Mucosa of stomach (tissue), 1 donor: Measurements from ENCODE around the gene INSL3.

Experiments
- H3K27me3 ChIP-seq: one replicate; pipeline ENCODE4 v1.7.0; 2013; ENCODE audit warnings: mild to moderate bottlenecking, low read length; ENCODE audit not compliant: control insufficient read depth, insufficient read depth
- H3K36me3 ChIP-seq: one replicate; pipeline ENCODE4 v1.7.0; 2013; ENCODE audit warnings: low read length; ENCODE audit not compliant: control insufficient read depth, insufficient read depth
- H3K4me1 ChIP-seq: one replicate; pipeline ENCODE4 v1.7.0; 2013; ENCODE audit warnings: mild to moderate bottlenecking, low read length; ENCODE audit not compliant: control insufficient read depth, insufficient read depth
- H3K4me3 ChIP-seq: one replicate; pipeline ENCODE4 v1.7.0; 2013; ENCODE audit warnings: low read length
- H3K9ac ChIP-seq: one replicate; pipeline ENCODE4 v1.7.0; 2013; ENCODE audit warnings: mild to moderate bottlenecking, low read length, moderate library complexity
- H3K9me3 ChIP-seq: one replicate; pipeline ENCODE4 v1.7.0; 2013; ENCODE audit warnings: mild to moderate bottlenecking, low read length, moderate library complexity; ENCODE audit not compliant: control insufficient read depth
- donor health status: Pancreatic carcinoma.

The INSL3 gene

DNA sequence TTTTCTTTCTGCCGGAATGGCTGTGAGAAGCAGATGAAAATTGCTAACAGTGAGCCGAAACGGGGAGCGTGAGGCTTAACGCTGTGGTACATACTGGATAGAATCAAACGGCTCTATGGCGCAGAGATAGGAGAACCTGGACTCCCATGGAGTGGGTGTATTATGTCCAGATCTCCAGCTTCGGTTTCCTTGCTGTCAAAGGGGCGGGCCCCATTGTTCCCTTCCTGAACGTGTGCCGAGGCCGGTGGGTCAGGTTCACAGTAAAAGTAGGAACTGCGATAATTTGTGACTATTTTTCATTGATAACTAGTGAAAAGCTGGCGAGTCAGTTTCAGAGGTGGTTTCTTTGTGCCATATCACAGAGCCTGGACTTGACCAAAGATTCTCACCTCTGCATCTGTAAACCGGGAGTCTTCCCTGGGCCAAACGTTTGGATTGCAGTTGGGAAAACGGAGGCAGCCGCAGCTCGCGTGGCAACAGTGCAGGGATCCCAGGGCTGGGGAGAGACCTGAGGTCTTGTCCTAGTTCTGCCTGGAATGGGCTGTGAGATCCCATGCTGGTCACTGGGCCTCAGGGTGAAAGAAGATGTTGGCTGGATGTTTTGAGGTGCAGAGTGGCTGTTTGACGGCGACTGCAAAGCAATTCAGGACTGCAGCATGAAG, 39.1 kb upstream of the INSL3 start:
- no peaks in the 10 kb centered on the region for H3K9me3 ChIP-seq

GRCh38 chr19:17859533-17860330, 38.4 kb upstream of the INSL3 start, which contains the start of gene RPL18A:
RPL18A (plus strand) TSS chr19:17859910; CDS start chr19:17859957, 47 bp downstream.
- Histone ChIP-seq H3K9ac (peak within 1 kb of the TSS; percentile 90), H3K27me3 (no peaks in the 10 kb centered on the region), H3K4me3 (peak within 1 kb of the TSS; percentile 98), H3K36me3 (peaks cover 23% of the 10 kb centered on the region), H3K9me3 (no peaks in the 10 kb centered on the region), H3K4me1 (peaks cover 42% of the 10 kb centered on the region)

More for the DNA sequence above, 39.1 kb upstream of the INSL3 start:
- Histone ChIP-seq H3K27me3 (no peaks in the 10 kb centered on the region), H3K4me1 (peaks cover 49% of the 10 kb centered on the region), H3K36me3 (peaks cover 23% of the 10 kb centered on the region), H3K9ac (peak overlapping the region; percentile 90), H3K4me3 (peak overlapping the region; percentile 98)

GRCh38 chr19:17855280-17856152, 34.2 kb upstream of the INSL3 start:
- Histone ChIP-seq H3K27me3 (no peaks in the 10 kb centered on the region), H3K9ac (no peak overlapping the region)

DNA sequence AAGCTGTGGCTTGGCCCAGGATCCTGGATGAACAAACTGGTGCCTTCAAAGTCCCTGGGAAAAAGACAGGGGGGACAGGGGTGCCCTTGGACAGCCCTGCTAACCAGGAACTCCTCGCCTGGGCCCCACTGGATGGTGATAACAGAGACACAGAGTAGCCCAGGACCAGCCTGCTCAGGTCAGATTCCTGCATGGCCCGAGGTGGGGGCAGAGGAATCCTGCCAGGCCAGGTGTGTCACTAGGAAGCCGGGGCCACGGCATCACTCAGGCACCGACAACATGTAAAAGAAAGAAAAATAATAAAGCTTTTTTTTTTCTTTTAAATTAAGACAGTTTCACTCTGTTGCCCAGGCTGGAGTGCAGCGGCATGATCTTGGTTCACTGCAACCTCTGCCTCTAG, 32.7 kb upstream of the INSL3 start:
- Histone ChIP-seq H3K36me3 (no peaks in the 10 kb centered on the region), H3K9me3 (no peaks in the 10 kb centered on the region), H3K4me3 (no peak overlapping the region), H3K4me1 (no peaks in the 10 kb centered on the region), H3K9ac (no peak overlapping the region), H3K27me3 (no peaks in the 10 kb centered on the region)

More at GRCh38 chr19:17855280-17856152, 34.2 kb upstream of the INSL3 start:
- no peaks in the 10 kb centered on the region for H3K36me3 ChIP-seq
- no peaks in the 10 kb centered on the region for H3K4me1 ChIP-seq
- no peaks in the 10 kb centered on the region for H3K9me3 ChIP-seq
- no peak overlapping the region for H3K4me3 ChIP-seq

GRCh38 chr19:17848595-17849292, 27.4 kb upstream of the INSL3 start:
- no peak overlapping the region for H3K9ac ChIP-seq
- H3K4me1 ChIP-seq, result no peaks in the 10 kb centered on the region
- no peak overlapping the region for H3K4me3 ChIP-seq
- H3K36me3 ChIP-seq, result no peaks in the 10 kb centered on the region
- H3K27me3 ChIP-seq, result peaks cover 5% of the 10 kb centered on the region
- no peaks in the 10 kb centered on the region for H3K9me3 ChIP-seq

DNA sequence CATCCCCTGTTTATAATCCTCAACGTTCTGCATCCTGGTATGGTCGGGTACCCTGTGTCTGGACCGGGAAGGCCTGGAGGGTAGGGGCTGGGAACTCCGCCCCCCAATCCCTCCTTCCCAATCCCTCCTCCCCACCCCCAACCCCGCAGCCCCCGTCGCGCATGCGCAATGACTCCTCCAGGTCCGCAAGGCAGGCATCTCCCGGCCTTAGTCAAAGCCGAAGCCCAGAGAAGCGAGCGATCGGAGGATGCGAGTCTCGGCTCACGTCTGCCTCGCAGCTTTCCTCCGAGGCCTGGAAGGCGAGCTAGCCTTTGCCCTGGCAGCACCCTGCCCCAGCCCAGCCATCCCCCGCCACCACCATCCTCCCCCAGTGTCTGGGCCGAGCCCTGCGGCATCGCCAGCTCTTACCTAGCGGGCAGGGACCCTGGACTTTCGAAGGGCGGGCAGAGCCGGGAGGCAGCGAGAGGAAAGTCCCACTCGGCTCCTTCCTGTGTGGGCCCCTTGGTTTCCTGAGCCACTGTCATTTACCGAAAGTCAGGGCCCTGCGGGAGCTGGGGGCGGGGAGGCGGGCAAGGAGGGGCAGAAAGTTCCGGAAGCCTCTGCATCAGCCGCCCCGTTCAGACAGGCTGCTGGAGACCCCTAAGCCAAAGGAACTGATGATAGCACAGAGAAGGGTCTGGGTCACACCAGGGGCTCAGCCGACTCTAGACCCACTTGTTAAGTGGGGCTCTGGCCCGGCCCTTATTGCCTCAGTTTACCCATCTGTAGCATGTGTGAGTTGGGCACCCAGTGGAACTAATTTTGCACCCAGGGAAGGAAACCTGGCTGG, 26.4 kb upstream of the INSL3 start, which contains the start of gene JAK3:
JAK3 (minus strand) TSS at position 445 of the 829 bp plus-strand sequence. CDS start 3,565 bp downstream, outside the sequence.
- peak within 1 kb of the TSS; percentile 25 for H3K9ac ChIP-seq
- H3K27me3 ChIP-seq, result peaks cover 12% of the 10 kb centered on the region
- H3K4me1 ChIP-seq, result peaks cover under 1% of the 10 kb centered on the region
- no peaks in the 10 kb centered on the region for H3K36me3 ChIP-seq
- H3K4me3 ChIP-seq, result no peak within 1 kb of the TSS
- H3K9me3 ChIP-seq, result no peaks in the 10 kb centered on the region

- Histone ChIP-seq H3K4me1 (peaks cover 14% of the 10 kb centered on the region), H3K27me3 (peaks cover 19% of the 10 kb centered on the region), H3K36me3 (no peaks in the 10 kb centered on the region), H3K4me3 (no peak overlapping the region), H3K9me3 (no peaks in the 10 kb centered on the region), H3K9ac (no peak overlapping the region)
These were observed 24.8 kb upstream of the INSL3 start for GRCh38 chr19:17846146-17846545.

- peaks cover 16% of the 10 kb centered on the region for H3K4me1 ChIP-seq
- H3K36me3 ChIP-seq, result no peaks in the 10 kb centered on the region
- H3K27me3 ChIP-seq, result peaks cover 22% of the 10 kb centered on the region
- H3K4me3 ChIP-seq, result no peak overlapping the region
- no peaks in the 10 kb centered on the region for H3K9me3 ChIP-seq
- no peak overlapping the region for H3K9ac ChIP-seq
These were observed 22.7 kb upstream of the INSL3 start for GRCh38 chr19:17843908-17844490.

GRCh38 chr19:17843292-17843827, 22.0 kb upstream of the INSL3 start:
- Histone ChIP-seq H3K9ac (no peak overlapping the region), H3K36me3 (no peaks in the 10 kb centered on the region), H3K4me3 (no peak overlapping the region), H3K9me3 (no peaks in the 10 kb centered on the region), H3K4me1 (peaks cover 16% of the 10 kb centered on the region), H3K27me3 (peaks cover 22% of the 10 kb centered on the region)

DNA sequence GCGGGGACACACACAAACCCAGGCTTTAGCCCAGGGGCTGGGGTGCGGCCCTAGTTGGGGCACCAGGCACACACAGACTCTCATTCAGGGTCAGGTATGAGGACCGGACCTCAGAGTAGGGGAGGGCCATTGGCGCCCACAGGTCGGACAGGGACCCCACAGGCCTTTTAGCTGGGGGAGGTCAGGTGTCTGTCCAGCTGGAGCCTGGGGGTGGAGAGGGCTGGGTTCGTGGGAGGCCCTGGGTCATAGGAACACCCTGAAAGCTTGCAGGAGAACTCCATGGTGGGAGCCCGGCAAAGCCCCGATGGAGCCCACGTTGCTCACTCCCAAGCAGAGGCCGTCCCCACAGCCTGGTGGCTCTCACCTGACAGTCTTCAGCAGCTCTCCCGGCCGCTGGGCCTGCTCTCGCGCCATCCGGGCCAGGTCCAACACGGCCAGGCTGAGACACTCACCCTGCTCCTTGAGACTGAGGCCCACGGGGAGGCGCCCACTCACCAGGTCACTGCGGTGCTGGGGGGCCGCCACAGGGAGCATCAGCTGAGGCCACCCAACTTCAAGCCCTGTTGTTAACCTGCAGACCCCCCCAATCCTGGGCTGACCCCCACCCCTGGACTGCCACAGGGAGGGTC, 21.5 kb upstream of the INSL3 start:
- Histone ChIP-seq H3K27me3 (peaks cover 18% of the 10 kb centered on the region), H3K9ac (peak overlapping the region; percentile 39), H3K36me3 (no peaks in the 10 kb centered on the region), H3K9me3 (no peaks in the 10 kb centered on the region), H3K4me3 (no peak overlapping the region), H3K4me1 (peaks cover 16% of the 10 kb centered on the region)
